GM19193 (cell line): ENCODE results near the gene PCDHGA8.
"Not testable (repeated sequence)": the region's sequence is repeated elsewhere in the genome, so short reads cannot be mapped to it uniquely, and the experiment has no call there.

Experiments used
- POLR2A ChIP-seq: IDR thresholded peaks from 4 replicates; pipeline ENCODE4 v1.6.1; 2011; ENCODE audit not compliant: insufficient read depth, insufficient read length; ENCODE audit errors: extremely low read depth

The PCDHGA8 gene

GRCh38 chr5:141417494-141418172 is 25.2 kb downstream of the PCDHGA8 start, which contains the start of gene PCDHGB7:
Gene PCDHGB7 (plus strand): TSS chr5:141417677. CDS start chr5:141417860, 183 bp downstream.
- TF ChIP-seq POLR2A: not testable (repeated sequence)

DNA sequence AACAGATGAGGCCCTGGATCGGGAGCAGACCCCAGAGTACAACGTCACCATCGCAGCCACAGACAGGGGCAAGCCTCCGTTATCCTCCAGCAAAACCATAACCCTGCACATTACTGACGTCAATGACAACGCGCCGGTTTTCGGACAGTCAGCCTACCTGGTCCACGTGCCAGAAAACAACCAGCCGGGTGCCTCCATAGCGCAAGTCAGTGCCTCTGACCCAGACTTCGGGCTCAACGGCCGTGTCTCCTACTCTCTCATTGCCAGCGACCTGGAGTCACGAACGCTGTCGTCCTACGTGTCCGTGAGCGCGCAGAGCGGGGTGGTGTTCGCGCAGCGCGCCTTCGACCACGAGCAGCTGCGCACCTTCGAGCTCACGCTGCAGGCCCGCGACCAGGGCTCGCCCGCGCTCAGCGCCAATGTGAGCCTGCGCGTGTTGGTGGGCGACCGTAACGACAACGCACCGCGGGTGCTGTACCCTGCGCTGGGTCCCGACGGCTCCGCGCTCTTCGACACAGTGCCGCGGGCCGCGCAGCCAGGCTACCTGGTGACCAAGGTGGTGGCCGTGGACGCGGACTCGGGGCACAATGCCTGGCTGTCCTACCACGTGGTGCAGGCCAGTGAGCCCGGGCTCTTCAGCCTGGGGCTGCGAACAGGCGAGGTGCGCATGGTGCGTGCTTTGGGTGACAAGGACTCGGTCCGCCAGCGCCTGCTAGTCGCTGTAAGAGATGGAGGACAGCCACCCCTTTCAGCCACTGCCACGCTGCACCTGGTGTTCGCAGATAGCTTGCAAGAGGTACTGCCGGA is 26.8 kb downstream of the PCDHGA8 start:
- no peak for TF ChIP-seq POLR2A

GRCh38 chr5:141420855-141421488 is 28.5 kb downstream of the PCDHGA8 start, which contains the start of gene PCDHGA11:
Gene PCDHGA11 (plus strand): TSS chr5:141421051. CDS start chr5:141421228, 177 bp downstream.
- TF ChIP-seq POLR2A: no peak

- no peak for TF ChIP-seq POLR2A
Measured at GRCh38 chr5:141421489-141421855, 29.0 kb downstream of the PCDHGA8 start.

DNA sequence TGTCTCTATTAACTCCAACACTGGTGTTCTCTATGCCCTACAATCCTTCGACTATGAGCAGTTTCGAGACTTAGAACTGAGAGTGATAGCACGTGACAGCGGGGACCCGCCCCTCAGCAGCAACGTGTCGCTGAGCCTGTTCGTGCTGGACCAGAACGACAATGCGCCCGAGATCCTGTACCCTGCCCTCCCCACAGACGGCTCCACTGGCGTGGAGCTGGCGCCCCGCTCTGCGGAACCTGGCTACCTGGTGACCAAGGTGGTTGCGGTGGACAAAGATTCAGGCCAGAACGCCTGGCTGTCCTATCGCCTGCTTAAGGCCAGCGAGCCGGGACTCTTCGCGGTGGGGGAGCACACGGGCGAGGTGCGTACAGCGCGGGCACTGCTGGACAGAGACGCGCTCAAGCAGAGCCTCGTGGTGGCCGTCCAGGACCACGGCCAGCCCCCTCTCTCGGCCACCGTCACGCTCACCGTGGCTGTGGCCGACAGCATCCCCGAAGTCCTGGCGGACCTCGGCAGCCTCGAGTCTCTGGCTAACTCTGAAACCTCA is 30.4 kb downstream of the PCDHGA8 start:
- TF ChIP-seq POLR2A: no peak

GRCh38 chr5:141427783-141428426 is 35.5 kb downstream of the PCDHGA8 start:
- TF ChIP-seq POLR2A: no peak

GRCh38 chr5:141430332-141431113 is 38.1 kb downstream of the PCDHGA8 start, which contains the start of gene PCDHGA12:
Gene PCDHGA12 (plus strand): TSS chr5:141430507. CDS start chr5:141430760, 253 bp downstream.
- TF ChIP-seq POLR2A: no peak

GRCh38 chr5:141431286-141431685 is 38.9 kb downstream of the PCDHGA8 start:
- no peak for TF ChIP-seq POLR2A

- TF ChIP-seq POLR2A: no peak
Measured at GRCh38 chr5:141434006-141434405, 41.6 kb downstream of the PCDHGA8 start.

GRCh38 chr5:141437221-141437620 is 44.8 kb downstream of the PCDHGA8 start:
- no peak for TF ChIP-seq POLR2A

DNA sequence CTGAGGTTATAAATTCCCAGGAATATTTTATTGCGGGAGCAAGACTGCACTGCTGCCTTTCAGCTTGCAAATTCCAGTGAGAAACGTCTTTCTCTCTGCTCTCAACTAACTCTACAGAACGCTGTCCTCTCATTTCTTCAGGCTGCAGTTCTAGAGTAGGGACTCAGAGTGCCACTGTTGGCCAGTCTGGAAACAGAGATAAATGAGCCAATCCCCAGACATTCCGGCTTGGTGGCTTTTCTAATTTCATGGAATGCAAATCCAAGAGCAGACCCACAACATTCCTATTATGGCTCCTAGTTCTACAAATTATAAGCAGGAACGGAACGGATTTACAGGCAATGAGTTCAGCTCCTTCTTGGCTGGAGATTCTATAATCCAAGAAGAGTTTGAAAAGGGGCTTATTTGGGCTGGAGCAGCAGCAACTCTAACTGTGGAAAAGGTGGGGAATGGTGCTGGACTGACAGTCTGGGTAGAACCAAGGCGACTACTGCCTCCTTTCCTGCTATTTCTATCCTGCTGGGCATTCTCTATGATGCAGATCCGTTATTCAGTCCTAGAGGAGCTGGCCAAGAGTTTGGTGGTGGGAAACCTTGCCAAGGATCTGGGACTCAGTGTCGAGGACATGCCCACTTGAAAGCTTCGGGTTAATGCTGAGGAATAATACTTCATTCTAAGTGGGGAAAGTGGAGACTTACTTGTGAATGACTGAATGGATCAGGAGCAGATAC is 47.1 kb downstream of the PCDHGA8 start:
- no peak for TF ChIP-seq POLR2A

- no peak for TF ChIP-seq POLR2A
Measured at GRCh38 chr5:141440341-141440740, 47.9 kb downstream of the PCDHGA8 start.

GRCh38 chr5:141441571-141442170 is 49.2 kb downstream of the PCDHGA8 start:
- no peak for TF ChIP-seq POLR2A
